WTC11 (cell line): ENCODE measurements around the gene DCAF5. TPM values are rescaled to one million over a fixed set of nuclear protein-coding genes. Genes with fewer than 3 reads are reported as not detected.

ENCODE experiments used
- ATAC-seq: fragments of 200-7000 bp; cut with Tn5 transposase; 2 replicates; pipeline ENCODE4 v1.10.0; 2021; ENCODE audit warnings: mild to moderate bottlenecking, moderate library complexity
- CTCF ChIA-PET: fragments of 300-600 bp; sonication (Branson Sonifier 250); formaldehyde crosslinking; loops from one replicate; lab custom pipeline; 2021; ENCODE audit warnings: antibody characterized with exemption; lab: Charles Lee
- POLR2A ChIA-PET: fragments of 350-600 bp; sonication (Branson Sonifier 250); formaldehyde crosslinking; loops from one replicate; lab custom pipeline; 2021; ENCODE audit warnings: antibody characterized with exemption; lab: Charles Lee
- DNase-seq: peaks from one replicate; pipeline ENCODE4 v3.0.0; 2021; ENCODE audit warnings: low spot score
- H3K27ac Mint-ChIP-seq: 2 replicates; pipeline ENCODE4 v1.8.0; 2021; ENCODE audit warnings: mixed read lengths
- H3K27me3 Mint-ChIP-seq: 2 replicates; pipeline ENCODE4 v1.8.0; 2021; ENCODE audit warnings: low read depth, mild to moderate bottlenecking, moderate library complexity, mixed read lengths
- H3K36me3 Mint-ChIP-seq: 2 replicates; pipeline ENCODE4 v1.8.0; 2021; ENCODE audit warnings: mixed read lengths
- H3K4me1 Mint-ChIP-seq: 2 replicates; pipeline ENCODE4 v1.8.0; 2022; ENCODE audit warnings: mixed read lengths
- H3K4me3 Mint-ChIP-seq: 2 replicates; pipeline ENCODE4 v1.8.0; 2021; ENCODE audit warnings: mild to moderate bottlenecking, moderate library complexity, mixed read lengths
- H3K9me3 Mint-ChIP-seq: 2 replicates; pipeline ENCODE4 v1.8.0; 2021; ENCODE audit warnings: mixed read lengths
- ERG ChIP-seq: fragments of 250-450 bp; sonication (Bioruptor Pico); IDR thresholded peaks from 2 replicates; pipeline ENCODE4 v1.8.0; 2021; ENCODE audit warnings: mild to moderate bottlenecking
- FOXP1 ChIP-seq: sonication (generic); formaldehyde crosslinking; IDR thresholded peaks from 2 replicates; pipeline ENCODE4 v1.8.0; 2022; ENCODE audit warnings: missing genetic modification reagents, mild to moderate bottlenecking, moderate library complexity, borderline replicate concordance
- FOXP4 ChIP-seq: sonication (generic); formaldehyde crosslinking; IDR thresholded peaks from 2 replicates; pipeline ENCODE4 v1.8.0; 2022; ENCODE audit warnings: mild to moderate bottlenecking, missing genetic modification reagents
- JAZF1 ChIP-seq: fragments of 250-450 bp; sonication (Bioruptor Pico); IDR thresholded peaks from 2 replicates; pipeline ENCODE4 v1.9.0; 2021; ENCODE audit warnings: moderate library complexity, mild to moderate bottlenecking, inconsistent platforms
- JUN ChIP-seq: sonication (generic); formaldehyde crosslinking; IDR thresholded peaks from 2 replicates; pipeline ENCODE4 v1.8.0; 2023; ENCODE audit warnings: mild to moderate bottlenecking, missing genetic modification reagents
- NFYB ChIP-seq: sonication (generic); formaldehyde crosslinking; conservative IDR thresholded peaks from 2 replicates; pipeline ENCODE4 v1.8.0; 2022; ENCODE audit warnings: low read depth, missing genetic modification reagents
- OVOL2 ChIP-seq: fragments of 250-450 bp; sonication (Bioruptor Pico); IDR thresholded peaks from 2 replicates; pipeline ENCODE4 v1.9.0; 2021; ENCODE audit warnings: mild to moderate bottlenecking, borderline replicate concordance
- PRRX2 ChIP-seq: fragments of 250-450 bp; sonication (Bioruptor Pico); IDR thresholded peaks from 2 replicates; pipeline ENCODE4 v1.8.0; 2021; ENCODE audit warnings: mild to moderate bottlenecking
- RELA ChIP-seq: sonication (generic); formaldehyde crosslinking; IDR thresholded peaks from 2 replicates; pipeline ENCODE4 v1.8.1; 2022; ENCODE audit warnings: missing genetic modification reagents, mild to moderate bottlenecking, borderline replicate concordance
- SOX15 ChIP-seq: fragments of 250-450 bp; sonication (Bioruptor Pico); IDR thresholded peaks from 2 replicates; pipeline ENCODE4 v1.9.0; 2021; ENCODE audit warnings: mild to moderate bottlenecking
- STAT6 ChIP-seq: sonication (generic); formaldehyde crosslinking; conservative IDR thresholded peaks from 2 replicates; pipeline ENCODE4 v1.8.1; 2023; ENCODE audit warnings: mild to moderate bottlenecking, low read depth, missing genetic modification reagents, moderate library complexity
- TEAD4 ChIP-seq: sonication (generic); formaldehyde crosslinking; IDR thresholded peaks from 2 replicates; pipeline ENCODE4 v1.8.0; 2022; ENCODE audit warnings: mild to moderate bottlenecking, missing genetic modification reagents
- USF1 ChIP-seq: sonication (generic); formaldehyde crosslinking; IDR thresholded peaks from 2 replicates; pipeline ENCODE4 v1.8.0; 2022; ENCODE audit warnings: mild to moderate bottlenecking, missing genetic modification reagents
- USF2 ChIP-seq: sonication (generic); formaldehyde crosslinking; IDR thresholded peaks from 2 replicates; pipeline ENCODE4 v1.8.1; 2023; ENCODE audit warnings: mild to moderate bottlenecking, missing genetic modification reagents, moderate library complexity
- ZBTB21 ChIP-seq: sonication (generic); formaldehyde crosslinking; IDR thresholded peaks from 2 replicates; pipeline ENCODE4 v1.8.1; 2023; ENCODE audit warnings: mild to moderate bottlenecking, missing genetic modification reagents, borderline replicate concordance
- ZNF232 ChIP-seq: sonication (generic); formaldehyde crosslinking; IDR thresholded peaks from 2 replicates; pipeline ENCODE4 v1.8.0; 2022; ENCODE audit warnings: mild to moderate bottlenecking, missing genetic modification reagents
- ZNF423 ChIP-seq: fragments of 250-450 bp; sonication (Bioruptor Pico); IDR thresholded peaks from 2 replicates; pipeline ENCODE4 v2.1.2; 2022; ENCODE audit warnings: mild to moderate bottlenecking, moderate library complexity
- total RNA-seq: library from RNA; stranded (reverse); gene quantifications from 3 replicates; pipeline ENCODE4 v1.2.3, GENCODE V29; 2021
- TF ChIP-seq, protein P1 (sequence below): fragments of 250-450 bp; sonication (Bioruptor Pico); IDR thresholded peaks from 2 replicates; pipeline ENCODE4 v1.9.0; 2021; ENCODE audit warnings: mild to moderate bottlenecking
- TF ChIP-seq, protein P2 (sequence below): sonication (generic); formaldehyde crosslinking; IDR thresholded peaks from 2 replicates; pipeline ENCODE4 v1.8.1; 2023; ENCODE audit warnings: mild to moderate bottlenecking, missing genetic modification reagents, moderate library complexity
- TF ChIP-seq, protein P3 (sequence below): fragments of 250-450 bp; sonication (Bioruptor Pico); IDR thresholded peaks from 2 replicates; pipeline ENCODE4 v1.9.0; 2021; ENCODE audit warnings: mild to moderate bottlenecking, borderline replicate concordance

DCAF5 gene
- total RNA-seq, 1 experiment from 2014 or later = 30.3 TPM

DNA sequence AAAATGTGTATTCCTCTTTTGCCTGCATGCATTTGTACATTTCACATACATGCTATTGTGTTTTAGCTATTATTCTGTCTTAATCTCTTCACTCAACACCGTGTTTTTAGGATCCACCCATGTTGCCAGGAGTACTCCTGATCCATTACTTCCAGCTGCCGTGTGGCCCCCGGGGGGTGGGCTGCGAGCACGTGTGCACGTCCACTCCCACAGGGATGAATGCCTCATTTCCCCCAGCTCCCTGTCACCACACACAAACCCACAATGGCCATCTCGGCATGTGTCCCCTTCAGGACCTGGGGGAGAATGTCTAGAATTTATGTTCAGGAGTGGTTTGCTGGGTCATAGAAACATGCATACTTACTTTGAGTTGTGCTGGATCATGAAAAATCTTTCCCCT is 111.1 kb downstream of the DCAF5 start:
- Mint-ChIP-seq H3K27me3 (no peaks in the 10 kb centered on the region), H3K9me3 (no peaks in the 10 kb centered on the region), H3K36me3 (no peaks in the 10 kb centered on the region), H3K4me1 (peaks cover 68% of the 10 kb centered on the region), H3K4me3 (no peak overlapping the region), H3K27ac (no peak overlapping the region)
- TF ChIP-seq JAZF1 (CRISPR knock-in tag) (no peak), SOX15 (CRISPR knock-in tag) (no peak), STAT6 (no peak), FOXP4 (CRISPR knock-in tag) (no peak), NFYB (CRISPR knock-in tag) (no peak), RELA (no peak), ZNF423 (CRISPR knock-in tag) (no peak), ZNF232 (CRISPR knock-in tag) (no peak)
- TF ChIP-seq, protein P1, sequence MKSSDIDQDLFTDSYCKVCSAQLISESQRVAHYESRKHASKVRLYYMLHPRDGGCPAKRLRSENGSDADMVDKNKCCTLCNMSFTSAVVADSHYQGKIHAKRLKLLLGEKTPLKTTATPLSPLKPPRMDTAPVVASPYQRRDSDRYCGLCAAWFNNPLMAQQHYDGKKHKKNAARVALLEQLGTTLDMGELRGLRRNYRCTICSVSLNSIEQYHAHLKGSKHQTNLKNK = no peak
- TF ChIP-seq, protein P2, sequence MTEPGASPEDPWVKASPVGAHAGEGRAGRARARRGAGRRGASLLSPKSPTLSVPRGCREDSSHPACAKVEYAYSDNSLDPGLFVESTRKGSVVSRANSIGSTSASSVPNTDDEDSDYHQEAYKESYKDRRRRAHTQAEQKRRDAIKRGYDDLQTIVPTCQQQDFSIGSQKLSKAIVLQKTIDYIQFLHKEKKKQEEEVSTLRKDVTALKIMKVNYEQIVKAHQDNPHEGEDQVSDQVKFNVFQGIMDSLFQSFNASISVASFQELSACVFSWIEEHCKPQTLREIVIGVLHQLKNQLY = no peak
- DNase-seq (no peak), ATAC-seq (no peak)
- CTCF ChIA-PET = interaction anchor here (1.8 kb wide), 1 partner anchor 14 kb away, joined by 4 read pairs; no protein-coding TSS in a partner anchor
- POLR2A ChIA-PET = no interaction called here

DNA sequence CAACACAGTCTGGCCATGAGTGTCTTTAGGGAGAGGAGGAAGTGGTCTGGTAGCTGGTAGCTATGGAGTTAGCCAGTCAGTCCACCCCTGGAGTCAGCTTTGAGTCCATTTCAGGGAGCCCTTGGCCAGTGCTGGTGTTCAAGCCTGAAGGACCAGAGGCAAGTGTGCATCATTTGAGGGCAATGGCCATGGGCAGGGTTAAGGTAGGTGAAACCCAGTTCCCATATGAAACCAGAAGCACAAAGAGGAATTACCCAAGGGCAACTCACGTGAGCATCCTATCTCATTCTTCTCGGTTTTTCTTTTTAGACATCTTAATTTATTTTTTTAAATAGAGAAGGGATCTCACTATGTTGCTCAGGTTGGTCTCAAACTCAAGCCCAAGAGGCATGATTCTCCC is 112.6 kb downstream of the DCAF5 start:
- H3K9me3 Mint-ChIP-seq = no peaks in the 10 kb centered on the region
- ChIA-PET CTCF (interaction anchor here (0.5 to 1.5 kb wide), 2 partner anchors 50 to 115 kb away, joined by 3 to 5 read pairs; no protein-coding TSS in a partner anchor), POLR2A (no interaction called here)
- H3K4me3 Mint-ChIP-seq = no peak overlapping the region
- H3K4me1 Mint-ChIP-seq = peaks cover 60% of the 10 kb centered on the region
- no peaks in the 10 kb centered on the region for H3K36me3 Mint-ChIP-seq
- TF ChIP-seq PRRX2 (CRISPR knock-in tag) (no peak), FOXP1 (CRISPR knock-in tag) (no peak), USF1 (CRISPR knock-in tag) (no peak), ERG (no peak), OVOL2 (CRISPR knock-in tag) (no peak), JUN (CRISPR knock-in tag) (no peak), ZBTB21 (CRISPR knock-in tag) (no peak), USF2 (CRISPR knock-in tag) (no peak), ZNF232 (CRISPR knock-in tag) (no peak), TEAD4 (CRISPR knock-in tag) (no peak), STAT6 (no peak)
- TF ChIP-seq, protein P3, sequence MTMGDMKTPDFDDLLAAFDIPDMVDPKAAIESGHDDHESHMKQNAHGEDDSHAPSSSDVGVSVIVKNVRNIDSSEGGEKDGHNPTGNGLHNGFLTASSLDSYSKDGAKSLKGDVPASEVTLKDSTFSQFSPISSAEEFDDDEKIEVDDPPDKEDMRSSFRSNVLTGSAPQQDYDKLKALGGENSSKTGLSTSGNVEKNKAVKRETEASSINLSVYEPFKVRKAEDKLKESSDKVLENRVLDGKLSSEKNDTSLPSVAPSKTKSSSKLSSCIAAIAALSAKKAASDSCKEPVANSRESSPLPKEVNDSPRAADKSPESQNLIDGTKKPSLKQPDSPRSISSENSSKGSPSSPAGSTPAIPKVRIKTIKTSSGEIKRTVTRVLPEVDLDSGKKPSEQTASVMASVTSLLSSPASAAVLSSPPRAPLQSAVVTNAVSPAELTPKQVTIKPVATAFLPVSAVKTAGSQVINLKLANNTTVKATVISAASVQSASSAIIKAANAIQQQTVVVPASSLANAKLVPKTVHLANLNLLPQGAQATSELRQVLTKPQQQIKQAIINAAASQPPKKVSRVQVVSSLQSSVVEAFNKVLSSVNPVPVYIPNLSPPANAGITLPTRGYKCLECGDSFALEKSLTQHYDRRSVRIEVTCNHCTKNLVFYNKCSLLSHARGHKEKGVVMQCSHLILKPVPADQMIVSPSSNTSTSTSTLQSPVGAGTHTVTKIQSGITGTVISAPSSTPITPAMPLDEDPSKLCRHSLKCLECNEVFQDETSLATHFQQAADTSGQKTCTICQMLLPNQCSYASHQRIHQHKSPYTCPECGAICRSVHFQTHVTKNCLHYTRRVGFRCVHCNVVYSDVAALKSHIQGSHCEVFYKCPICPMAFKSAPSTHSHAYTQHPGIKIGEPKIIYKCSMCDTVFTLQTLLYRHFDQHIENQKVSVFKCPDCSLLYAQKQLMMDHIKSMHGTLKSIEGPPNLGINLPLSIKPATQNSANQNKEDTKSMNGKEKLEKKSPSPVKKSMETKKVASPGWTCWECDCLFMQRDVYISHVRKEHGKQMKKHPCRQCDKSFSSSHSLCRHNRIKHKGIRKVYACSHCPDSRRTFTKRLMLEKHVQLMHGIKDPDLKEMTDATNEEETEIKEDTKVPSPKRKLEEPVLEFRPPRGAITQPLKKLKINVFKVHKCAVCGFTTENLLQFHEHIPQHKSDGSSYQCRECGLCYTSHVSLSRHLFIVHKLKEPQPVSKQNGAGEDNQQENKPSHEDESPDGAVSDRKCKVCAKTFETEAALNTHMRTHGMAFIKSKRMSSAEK (CRISPR knock-in tag) = no peak
- no peak overlapping the region for H3K27ac Mint-ChIP-seq
- H3K27me3 Mint-ChIP-seq = no peaks in the 10 kb centered on the region
- DNase-seq = no peak
- no peak for ATAC-seq
